Activated CD4-positive, alpha-beta memory T cell treated with anti-CD3 and anti-CD28 coated beads, Interleukin-2, amount 10 ng/mL, durations not matched to agents 7 days and 5 days (primary cell): ENCODE measurements around the gene VEPH1. TPM values are rescaled to one million over a fixed set of nuclear protein-coding genes. Genes with fewer than 3 reads are reported as not detected.
"Not testable (repeated sequence)": the region's sequence is repeated elsewhere in the genome, so short reads cannot be mapped to it uniquely, and the experiment has no call there.

ENCODE experiments used
- CTCF ChIA-PET: fragments of 350-600 bp; sonication (Branson Sonifier 250); formaldehyde crosslinking; loops from one replicate; lab custom pipeline; 2021; ENCODE audit warnings: antibody characterized with exemption, inconsistent platforms; lab: Charles Lee
- POLR2A ChIA-PET: fragments of 350-600 bp; sonication (Branson Sonifier 250); formaldehyde crosslinking; loops from one replicate; lab custom pipeline; 2021; ENCODE audit warnings: antibody characterized with exemption; lab: Charles Lee
- DNase-seq: peaks from one replicate; pipeline ENCODE4 v3.0.0-alpha.2; 2020
- H3K27ac Mint-ChIP-seq: one replicate; pipeline ENCODE4 v1.8.0; 2021; ENCODE audit warnings: mild to moderate bottlenecking, mixed read lengths
- H3K27me3 Mint-ChIP-seq: one replicate; pipeline ENCODE4 v1.8.0; 2021; ENCODE audit warnings: mixed read lengths
- H3K36me3 Mint-ChIP-seq: one replicate; pipeline ENCODE4 v1.8.0; 2021; ENCODE audit warnings: low read depth, mixed read lengths
- H3K4me1 Mint-ChIP-seq: one replicate; pipeline ENCODE4 v1.8.0; 2021; ENCODE audit warnings: mixed read lengths
- H3K4me3 Mint-ChIP-seq: one replicate; pipeline ENCODE4 v1.8.0; 2021; ENCODE audit warnings: mild to moderate bottlenecking, mixed read lengths
- H3K9me3 Mint-ChIP-seq: one replicate; pipeline ENCODE4 v1.8.0; 2021; ENCODE audit warnings: mixed read lengths
- total RNA-seq, 2 experiments: library from RNA; stranded (reverse); gene quantifications; one replicate each; pipeline ENCODE4 v1.2.3, GENCODE V29; 2021

The VEPH1 gene
- total RNA-seq, 2 experiments from 2014 or later, result not detected

DNA sequence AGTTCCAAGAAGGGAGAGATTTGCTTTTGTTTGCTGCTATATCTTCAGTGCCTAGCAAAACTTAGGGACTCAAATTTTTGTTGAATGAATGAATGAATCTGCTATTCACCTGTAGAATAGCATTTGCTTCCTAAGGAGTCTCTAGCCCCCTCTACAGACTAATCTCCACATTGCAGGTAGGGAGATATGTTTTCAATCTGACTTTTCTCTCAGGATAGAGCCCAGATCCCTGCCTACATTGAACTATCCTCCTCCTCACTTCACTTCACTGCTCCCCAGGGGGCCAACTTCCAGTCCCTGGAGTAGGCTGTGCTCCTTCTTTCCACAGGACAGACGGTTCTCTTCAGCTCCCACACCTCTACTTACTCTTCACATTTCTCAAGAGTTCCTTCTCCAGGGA lies 148.5 kb downstream of the VEPH1 start:
- H3K9me3 Mint-ChIP-seq, result no peaks in the 10 kb centered on the region
- H3K36me3 Mint-ChIP-seq, result no peaks in the 10 kb centered on the region
- POLR2A ChIA-PET, result no interaction called here
- H3K4me3 Mint-ChIP-seq, result no peak overlapping the region
- no peaks in the 10 kb centered on the region for H3K4me1 Mint-ChIP-seq
- no peaks in the 10 kb centered on the region for H3K27me3 Mint-ChIP-seq
- CTCF ChIA-PET, result no interaction called here
- H3K27ac Mint-ChIP-seq, result no peak overlapping the region
- no peak for DNase-seq

GRCh38 chr3:157354254-157354653 lies 149.0 kb downstream of the VEPH1 start:
- CTCF ChIA-PET, result no interaction called here
- H3K27me3 Mint-ChIP-seq, result no peaks in the 10 kb centered on the region

DNA sequence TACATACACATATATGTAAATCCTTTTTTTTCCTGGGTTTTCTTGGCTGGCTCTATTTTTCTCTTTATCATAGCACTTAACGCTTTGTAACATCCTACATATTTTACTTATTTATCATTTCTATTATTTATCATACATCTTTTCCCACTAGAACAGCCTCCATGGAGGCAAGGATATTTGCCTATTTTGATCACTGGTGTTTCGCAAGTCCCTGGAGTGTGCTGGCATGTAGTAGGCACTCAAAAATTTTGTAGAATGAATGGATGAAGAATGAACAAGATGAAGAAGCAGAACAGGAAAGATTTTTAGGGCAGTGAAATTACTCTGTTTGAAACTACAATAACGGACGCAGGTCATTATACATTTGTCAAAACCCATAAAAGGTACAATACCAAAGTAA lies 149.6 kb downstream of the VEPH1 start:
- H3K4me3 Mint-ChIP-seq, result no peak overlapping the region
- POLR2A ChIA-PET, result no interaction called here
- no peak for DNase-seq
- no peaks in the 10 kb centered on the region for H3K9me3 Mint-ChIP-seq
- no peaks in the 10 kb centered on the region for H3K4me1 Mint-ChIP-seq
- CTCF ChIA-PET, result interaction anchor here (0.9 kb wide), 1 partner anchor 9 kb away, joined by 3 read pairs; no protein-coding TSS in a partner anchor
- H3K36me3 Mint-ChIP-seq, result no peaks in the 10 kb centered on the region
- no peak overlapping the region for H3K27ac Mint-ChIP-seq
- H3K27me3 Mint-ChIP-seq, result no peaks in the 10 kb centered on the region

More at GRCh38 chr3:157354254-157354653, 149.0 kb downstream of the VEPH1 start:
- no peak for DNase-seq
- Mint-ChIP-seq H3K27ac (no peak overlapping the region), H3K36me3 (no peaks in the 10 kb centered on the region), H3K4me3 (no peak overlapping the region), H3K4me1 (no peaks in the 10 kb centered on the region), H3K9me3 (no peaks in the 10 kb centered on the region)
- POLR2A ChIA-PET, result no interaction called here

GRCh38 chr3:157351981-157352380 lies 151.2 kb downstream of the VEPH1 start:
- no peak overlapping the region for H3K4me3 Mint-ChIP-seq
- no peaks in the 10 kb centered on the region for H3K9me3 Mint-ChIP-seq
- no peaks in the 10 kb centered on the region for H3K36me3 Mint-ChIP-seq
- H3K4me1 Mint-ChIP-seq, result no peaks in the 10 kb centered on the region
- no peaks in the 10 kb centered on the region for H3K27me3 Mint-ChIP-seq
- no peak overlapping the region for H3K27ac Mint-ChIP-seq
- CTCF ChIA-PET, result no interaction called here
- DNase-seq, result no peak
- POLR2A ChIA-PET, result no interaction called here

- H3K27me3 Mint-ChIP-seq, H3K36me3 Mint-ChIP-seq, CTCF ChIA-PET, H3K9me3 Mint-ChIP-seq, H3K4me3 Mint-ChIP-seq, DNase-seq, POLR2A ChIA-PET, H3K4me1 Mint-ChIP-seq, H3K27ac Mint-ChIP-seq: not testable (repeated sequence)
Measured at GRCh38 chr3:157350651-157351050, 152.6 kb downstream of the VEPH1 start.

GRCh38 chr3:157348304-157349075 lies 154.7 kb downstream of the VEPH1 start:
- not testable (repeated sequence) for H3K27ac Mint-ChIP-seq

GRCh38 chr3:157347577-157348303 lies 155.5 kb downstream of the VEPH1 start:
- ChIA-PET CTCF (interaction anchor here (1.4 kb wide), 1 partner anchor 9 kb away, joined by 3 read pairs; no protein-coding TSS in a partner anchor), POLR2A (no interaction called here)
- Mint-ChIP-seq H3K27me3 (no peaks in the 10 kb centered on the region), H3K27ac (no peak overlapping the region), H3K4me1 (no peaks in the 10 kb centered on the region), H3K9me3 (no peaks in the 10 kb centered on the region), H3K4me3 (no peak overlapping the region), H3K36me3 (no peaks in the 10 kb centered on the region)
- DNase-seq, result no peak

More at GRCh38 chr3:157348304-157349075, 154.7 kb downstream of the VEPH1 start:
- DNase-seq, CTCF ChIA-PET, H3K9me3 Mint-ChIP-seq, H3K36me3 Mint-ChIP-seq, H3K4me1 Mint-ChIP-seq, POLR2A ChIA-PET, H3K27me3 Mint-ChIP-seq, H3K4me3 Mint-ChIP-seq: not testable (repeated sequence)

GRCh38 chr3:157336252-157337009 lies 166.8 kb downstream of the VEPH1 start:
- H3K27ac Mint-ChIP-seq, result no peak overlapping the region
- ChIA-PET CTCF (no interaction called here), POLR2A (no interaction called here)
- DNase-seq, result no peak
- H3K27me3 Mint-ChIP-seq, result no peaks in the 10 kb centered on the region
- no peaks in the 10 kb centered on the region for H3K9me3 Mint-ChIP-seq
- H3K4me1 Mint-ChIP-seq, result no peaks in the 10 kb centered on the region
- H3K4me3 Mint-ChIP-seq, result no peak overlapping the region
- no peaks in the 10 kb centered on the region for H3K36me3 Mint-ChIP-seq

DNA sequence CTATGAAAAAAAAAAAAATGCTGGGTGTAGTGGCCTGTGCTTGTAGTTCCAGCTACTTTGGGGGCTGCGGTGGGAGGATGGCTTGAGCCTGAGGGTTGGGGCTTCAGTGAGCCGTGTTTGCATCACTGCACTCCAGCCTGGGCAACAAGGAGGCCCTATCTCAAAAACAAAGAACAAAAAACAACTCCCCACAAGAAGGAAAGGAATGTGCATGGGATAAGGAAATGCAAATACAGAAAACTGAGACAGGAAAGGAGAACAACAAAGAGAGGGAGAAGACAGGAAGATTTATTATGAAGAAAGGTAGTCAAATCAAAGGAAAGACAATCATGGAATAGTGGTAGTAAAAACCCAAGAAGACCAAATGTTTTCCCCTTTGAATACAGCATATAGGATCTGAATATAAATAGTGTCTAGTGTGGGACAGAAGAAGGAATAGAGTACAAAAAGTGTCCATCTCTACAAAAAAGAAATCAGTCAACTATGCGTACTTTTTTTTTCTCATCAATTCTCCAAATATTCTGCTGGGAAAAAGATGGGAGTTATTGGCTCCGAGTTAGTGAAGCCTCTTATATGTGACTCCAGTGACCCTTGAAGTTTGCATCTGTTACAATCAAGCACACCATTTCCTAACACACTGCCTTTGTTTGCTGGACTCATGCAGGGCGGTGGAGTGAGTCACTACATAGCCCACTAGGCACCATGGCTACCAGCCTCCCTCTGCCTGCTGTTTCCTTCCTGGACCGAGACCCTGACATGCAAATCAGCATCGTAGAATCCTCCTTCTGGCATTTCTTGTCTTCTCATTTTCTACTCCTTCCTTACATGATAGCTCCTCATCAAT lies 167.8 kb downstream of the VEPH1 start:
- H3K4me3 Mint-ChIP-seq, result no peak overlapping the region
- H3K4me1 Mint-ChIP-seq, result no peaks in the 10 kb centered on the region
- no peak overlapping the region for H3K27ac Mint-ChIP-seq
- no peak for DNase-seq
- CTCF ChIA-PET, result no interaction called here
- no peaks in the 10 kb centered on the region for H3K9me3 Mint-ChIP-seq
- no peaks in the 10 kb centered on the region for H3K36me3 Mint-ChIP-seq
- H3K27me3 Mint-ChIP-seq, result no peaks in the 10 kb centered on the region
- POLR2A ChIA-PET, result no interaction called here

DNA sequence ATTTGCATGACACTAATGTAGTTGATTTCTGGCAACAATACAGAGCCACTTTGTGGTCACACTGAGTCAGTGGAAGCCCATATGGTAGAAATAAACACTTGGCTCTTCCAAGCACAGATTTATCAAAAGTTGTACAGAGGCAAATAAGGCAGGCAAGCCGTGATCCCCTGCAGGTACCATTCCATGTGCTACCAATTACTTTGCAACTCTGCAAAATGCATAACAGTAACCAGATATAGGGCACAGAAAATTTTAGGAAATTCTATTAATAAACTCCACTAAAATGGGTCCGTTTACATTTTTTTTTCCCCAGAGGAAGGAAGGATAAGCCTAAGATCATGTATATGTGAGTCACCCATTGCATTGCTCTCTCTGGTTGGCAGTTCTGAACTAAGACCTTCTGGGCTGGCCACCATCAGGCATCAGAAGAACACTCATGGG lies 169.6 kb downstream of the VEPH1 start:
- Mint-ChIP-seq H3K9me3 (no peaks in the 10 kb centered on the region), H3K4me1 (no peaks in the 10 kb centered on the region), H3K27me3 (no peaks in the 10 kb centered on the region), H3K27ac (no peak overlapping the region), H3K36me3 (no peaks in the 10 kb centered on the region), H3K4me3 (no peak overlapping the region)
- ChIA-PET POLR2A (no interaction called here), CTCF (no interaction called here)
- DNase-seq, result no peak

- DNase-seq, result no peak
- Mint-ChIP-seq H3K27me3 (no peaks in the 10 kb centered on the region), H3K4me3 (no peak overlapping the region), H3K27ac (no peak overlapping the region), H3K9me3 (no peaks in the 10 kb centered on the region), H3K36me3 (no peaks in the 10 kb centered on the region), H3K4me1 (no peaks in the 10 kb centered on the region)
- CTCF ChIA-PET, result no interaction called here
- POLR2A ChIA-PET, result no interaction called here
Measured at GRCh38 chr3:157330206-157330605, 173.0 kb downstream of the VEPH1 start.

DNA sequence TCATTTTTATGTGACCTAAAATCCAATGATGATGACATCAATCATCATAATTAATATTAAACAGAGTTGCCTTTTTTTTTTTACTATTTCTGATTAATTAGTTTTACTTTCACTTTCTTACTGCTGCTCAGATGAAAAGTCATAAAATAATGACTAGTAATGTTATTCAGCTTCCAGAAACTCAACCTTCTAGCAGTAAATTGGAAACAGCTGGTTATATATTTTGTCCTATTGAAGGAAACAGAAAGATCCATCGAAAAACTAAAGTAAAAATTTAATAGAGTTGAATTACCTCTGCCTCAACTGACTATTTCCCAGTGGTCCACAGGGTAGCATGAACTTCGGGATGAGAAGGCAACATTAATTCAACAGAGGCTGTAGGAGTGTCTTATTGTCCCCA lies 173.7 kb downstream of the VEPH1 start:
- Mint-ChIP-seq H3K9me3 (no peaks in the 10 kb centered on the region), H3K27me3 (no peaks in the 10 kb centered on the region), H3K36me3 (no peaks in the 10 kb centered on the region), H3K4me1 (no peaks in the 10 kb centered on the region), H3K4me3 (no peak overlapping the region), H3K27ac (no peak overlapping the region)
- DNase-seq, result no peak
- CTCF ChIA-PET, result no interaction called here
- POLR2A ChIA-PET, result no interaction called here
